VCaP (cell line): ENCODE data around the gene ELL2.

Experiments used
- H3K27ac ChIP-seq: fragments of 450-650 bp; 2 replicates; pipeline ENCODE4 v1.5.1; 2017
- CTCF ChIP-seq: fragments of 450-650 bp; conservative IDR thresholded peaks from 2 replicates; pipeline ENCODE4 v1.5.1; 2017; ENCODE audit warnings: mild to moderate bottlenecking, moderate library complexity

ELL2 gene

GRCh38 chr5:95942414-95942813, 19.2 kb downstream of the ELL2 start:
- H3K27ac ChIP-seq, result no peak overlapping the region
- no peak for TF ChIP-seq CTCF

DNA sequence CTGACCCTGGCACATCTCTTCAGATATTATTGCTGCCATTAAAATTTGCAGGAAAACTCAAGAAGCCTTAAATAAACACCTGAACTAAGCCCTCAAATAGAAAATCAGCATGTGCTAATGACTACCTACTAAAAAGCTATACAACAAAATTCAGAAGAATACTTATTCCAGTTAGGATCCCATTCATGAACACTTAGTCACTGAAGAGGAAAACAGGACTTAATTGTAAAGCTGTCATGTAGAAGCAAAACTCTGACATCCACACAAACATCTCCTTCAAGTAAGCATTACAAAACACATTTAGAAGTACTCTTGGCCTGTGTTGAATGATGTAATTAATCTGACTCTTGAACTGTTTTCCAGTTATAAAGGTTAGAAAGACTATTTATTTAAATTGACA, 19.9 kb downstream of the ELL2 start:
- no peak overlapping the region for H3K27ac ChIP-seq
- TF ChIP-seq CTCF, result no peak

DNA sequence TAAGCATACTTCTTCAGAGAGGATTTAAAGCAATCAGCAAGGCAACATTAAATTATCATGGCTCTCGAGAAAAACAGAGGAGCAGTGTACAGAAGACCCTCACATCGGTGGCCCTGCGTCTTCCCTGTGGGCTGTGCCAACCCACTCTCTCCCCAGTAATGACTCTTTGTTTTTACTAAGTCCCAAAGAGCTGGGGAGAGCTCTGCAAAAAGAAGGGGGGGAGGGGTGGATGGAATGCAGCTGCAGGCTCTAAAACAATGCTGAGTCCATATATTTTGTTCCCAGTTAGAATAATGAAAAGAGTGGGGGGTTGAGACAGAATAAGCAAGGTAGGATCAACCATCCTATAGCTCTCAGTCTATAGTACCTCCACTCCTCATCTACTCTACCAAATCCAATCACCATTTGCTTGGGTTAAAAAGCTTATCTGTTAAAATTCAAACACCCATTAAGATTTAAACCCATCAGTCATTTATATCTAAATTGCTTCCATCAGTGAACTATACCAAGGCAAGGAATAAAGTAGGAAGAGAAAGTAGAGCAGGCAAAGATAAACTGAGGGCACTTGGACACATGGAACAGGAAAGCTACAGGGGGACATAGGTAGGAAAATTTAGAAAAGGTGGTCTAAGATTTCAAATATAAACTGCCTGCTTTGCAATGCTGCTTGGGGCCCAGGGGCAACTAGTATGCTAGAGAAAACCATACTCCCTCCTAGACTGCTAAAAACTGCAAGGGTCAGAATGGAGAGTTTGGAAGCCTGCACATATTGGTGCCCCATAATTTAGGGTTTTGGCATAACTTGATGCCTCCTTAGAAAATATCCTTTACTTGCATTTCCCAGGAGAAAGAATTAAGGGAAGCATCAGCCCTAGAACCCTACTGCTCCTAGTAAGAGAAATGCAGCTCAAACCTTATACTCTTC, 20.6 kb downstream of the ELL2 start:
- no peak for TF ChIP-seq CTCF
- no peak overlapping the region for H3K27ac ChIP-seq

GRCh38 chr5:95939465-95939864, 22.2 kb downstream of the ELL2 start:
- no peak for TF ChIP-seq CTCF
- H3K27ac ChIP-seq, result no peak overlapping the region

DNA sequence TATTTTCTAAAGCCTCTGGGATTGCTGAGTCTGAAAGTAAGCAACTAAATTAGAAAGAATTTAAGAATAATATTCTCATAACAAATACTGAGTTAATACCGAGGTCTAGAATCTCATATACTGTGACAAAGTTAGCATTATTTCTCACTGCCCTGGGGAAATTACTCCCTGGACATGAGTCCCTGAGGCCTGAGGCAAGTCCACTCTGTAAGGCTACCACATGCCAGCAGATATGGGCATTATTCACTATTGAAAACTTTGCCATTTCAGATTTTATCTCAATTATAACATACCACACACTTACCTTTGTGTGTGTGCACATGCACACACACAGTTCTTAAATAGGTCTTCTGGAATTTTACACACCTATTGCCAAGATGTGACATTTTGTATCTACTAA, 22.9 kb downstream of the ELL2 start:
- TF ChIP-seq CTCF, result no peak
- H3K27ac ChIP-seq, result no peak overlapping the region

GRCh38 chr5:95938347-95938746, 23.3 kb downstream of the ELL2 start:
- no peak for TF ChIP-seq CTCF
- H3K27ac ChIP-seq, result no peak overlapping the region

DNA sequence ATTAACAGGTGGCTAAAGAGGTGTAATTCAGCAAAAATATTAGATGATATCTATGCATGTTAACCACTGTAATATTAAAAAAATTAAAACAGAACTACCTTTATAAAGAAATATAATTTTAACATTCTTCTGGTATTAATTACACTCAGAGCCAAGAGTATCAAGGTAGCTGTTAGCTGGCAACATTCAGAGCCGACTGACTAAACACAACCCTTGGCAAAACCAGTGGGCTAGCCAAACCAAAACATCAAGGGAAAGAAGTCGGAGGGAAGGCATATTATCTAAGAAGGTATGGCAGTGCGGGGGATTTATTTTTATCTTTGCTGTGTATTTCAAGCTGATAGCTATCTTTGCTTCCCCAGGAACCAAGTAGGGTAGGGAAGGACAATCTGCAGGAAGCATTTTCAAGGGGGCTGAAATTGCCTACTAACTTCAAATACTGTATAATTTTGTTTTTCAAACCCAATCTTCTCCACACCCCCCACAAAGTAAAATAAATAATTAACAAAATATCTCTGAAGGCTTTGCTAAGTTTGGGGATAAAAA, 24.0 kb downstream of the ELL2 start:
- H3K27ac ChIP-seq, result no peak overlapping the region
- TF ChIP-seq CTCF, result no peak
